Iris pigment epithelial cell (primary cell): ENCODE measurements around the gene FRG2C.
"Not testable (repeated sequence)": the region's sequence is repeated elsewhere in the genome, so short reads cannot be mapped to it uniquely, and the experiment has no call there.

Source experiments
- DNase-seq: peaks from one replicate; pipeline ENCODE4 v3.0.0-alpha.2; 2011; ENCODE audit warnings: low read depth

Gene FRG2C

GRCh38 chr3:75669348-75670297, 5.5 kb downstream of the FRG2C start:
- peak; percentile 24 for DNase-seq

GRCh38 chr3:75670298-75671286, 6.5 kb downstream of the FRG2C start:
- peak; percentile 70 for DNase-seq

GRCh38 chr3:75671287-75672139, 7.4 kb downstream of the FRG2C start:
- peak; percentile 54 for DNase-seq

GRCh38 chr3:75672140-75672775, 8.1 kb downstream of the FRG2C start:
- DNase-seq = peak; percentile 75

- not testable (repeated sequence) for DNase-seq
These were observed 19.8 kb downstream of the FRG2C start for GRCh38 chr3:75683965-75684364.

- DNase-seq = no peak
These were observed 23.2 kb downstream of the FRG2C start for GRCh38 chr3:75687323-75687722.

GRCh38 chr3:75692061-75692460, 27.9 kb downstream of the FRG2C start:
- DNase-seq = peak; percentile 49
